ENCODE measurements around the gene HSPA2. TPM values are rescaled to one million over a fixed set of nuclear protein-coding genes. Genes with fewer than 3 reads are reported as not detected.
"Not testable (repeated sequence)": the region's sequence is repeated elsewhere in the genome, so short reads cannot be mapped to it uniquely, and the experiment has no call there.

The HSPA2 gene
- total RNA-seq, 2 experiments from 2014 or later: 3.3 to 4.0 TPM

GRCh38 chr14:64554556-64554955 lies 14.0 kb downstream of the HSPA2 start:
- H3K36me3 Mint-ChIP-seq: no peaks in the 10 kb centered on the region
- H3K27me3 Mint-ChIP-seq: peaks cover 46% of the 10 kb centered on the region
- H3K27ac Mint-ChIP-seq: no peak overlapping the region
- ATAC-seq (ENCODE audit: low read depth): no peak
- H3K4me1 Mint-ChIP-seq: peaks cover 9% of the 10 kb centered on the region
- H3K4me3 Mint-ChIP-seq: no peak overlapping the region
- H3K9me3 Mint-ChIP-seq: no peaks in the 10 kb centered on the region
- DNase-seq: no peak
- POLR2A ChIA-PET: interaction anchor here (1.2 kb wide), 1 partner anchor 14 kb away, joined by 3 read pairs; the partner anchor contains the start of gene HSPA2

- DNase-seq: no peak
- H3K9me3 Mint-ChIP-seq: no peaks in the 10 kb centered on the region
- ATAC-seq (ENCODE audit: low read depth): no peak
- H3K27me3 Mint-ChIP-seq: peaks cover 31% of the 10 kb centered on the region
- H3K4me3 Mint-ChIP-seq: no peak overlapping the region
- no peak overlapping the region for H3K27ac Mint-ChIP-seq
- POLR2A ChIA-PET: no interaction called here
- peaks cover 13% of the 10 kb centered on the region for H3K4me1 Mint-ChIP-seq
- H3K36me3 Mint-ChIP-seq: no peaks in the 10 kb centered on the region
Measured at GRCh38 chr14:64556526-64556925, 16.0 kb downstream of the HSPA2 start.

- POLR2A ChIA-PET; H3K27ac Mint-ChIP-seq; ATAC-seq (ENCODE audit: low read depth); H3K36me3 Mint-ChIP-seq; H3K9me3 Mint-ChIP-seq; H3K4me3 Mint-ChIP-seq; DNase-seq: not testable (repeated sequence)
- H3K4me1 Mint-ChIP-seq: peaks cover 16% of the 10 kb centered on the region
- peaks cover 17% of the 10 kb centered on the region for H3K27me3 Mint-ChIP-seq
Measured at GRCh38 chr14:64558216-64558615, 17.7 kb downstream of the HSPA2 start.

GRCh38 chr14:64561631-64562030 lies 21.1 kb downstream of the HSPA2 start:
- H3K4me1 Mint-ChIP-seq: peaks cover 16% of the 10 kb centered on the region
- H3K9me3 Mint-ChIP-seq: no peaks in the 10 kb centered on the region
- DNase-seq: no peak
- H3K27me3 Mint-ChIP-seq: peaks cover 16% of the 10 kb centered on the region
- POLR2A ChIA-PET: no interaction called here
- no peak for ATAC-seq (ENCODE audit: low read depth)
- no peak overlapping the region for H3K4me3 Mint-ChIP-seq
- H3K27ac Mint-ChIP-seq: no peak overlapping the region
- H3K36me3 Mint-ChIP-seq: no peaks in the 10 kb centered on the region

- no peaks in the 10 kb centered on the region for H3K36me3 Mint-ChIP-seq
- no peak overlapping the region for H3K27ac Mint-ChIP-seq
- no peaks in the 10 kb centered on the region for H3K9me3 Mint-ChIP-seq
- no peak for DNase-seq
- peaks cover 16% of the 10 kb centered on the region for H3K4me1 Mint-ChIP-seq
- no peak for ATAC-seq (ENCODE audit: low read depth)
- peaks cover 16% of the 10 kb centered on the region for H3K27me3 Mint-ChIP-seq
- H3K4me3 Mint-ChIP-seq: no peak overlapping the region
- POLR2A ChIA-PET: no interaction called here
Measured at GRCh38 chr14:64562436-64562835, 21.9 kb downstream of the HSPA2 start.

- DNase-seq (no peak), ATAC-seq (ENCODE audit: low read depth) (no peak)
- H3K27me3 Mint-ChIP-seq: peaks cover 16% of the 10 kb centered on the region
- H3K36me3 Mint-ChIP-seq: no peaks in the 10 kb centered on the region
- H3K4me1 Mint-ChIP-seq: peaks cover 15% of the 10 kb centered on the region
- no peak overlapping the region for H3K27ac Mint-ChIP-seq
- POLR2A ChIA-PET: no interaction called here
- H3K9me3 Mint-ChIP-seq: no peaks in the 10 kb centered on the region
- no peak overlapping the region for H3K4me3 Mint-ChIP-seq
Measured at GRCh38 chr14:64563696-64564095, 23.2 kb downstream of the HSPA2 start.

GRCh38 chr14:64566651-64567122 lies 26.1 kb downstream of the HSPA2 start:
- Mint-ChIP-seq H3K4me1 (peaks cover 2% of the 10 kb centered on the region), H3K27me3 (peaks cover 15% of the 10 kb centered on the region), H3K9me3 (no peaks in the 10 kb centered on the region), H3K27ac (no peak overlapping the region), H3K36me3 (no peaks in the 10 kb centered on the region), H3K4me3 (no peak overlapping the region)
- POLR2A ChIA-PET: no interaction called here
- DNase-seq (no peak), ATAC-seq (ENCODE audit: low read depth) (no peak)

- ATAC-seq (ENCODE audit: low read depth): no peak
- no peaks in the 10 kb centered on the region for H3K36me3 Mint-ChIP-seq
- H3K4me3 Mint-ChIP-seq: no peak overlapping the region
- no peaks in the 10 kb centered on the region for H3K4me1 Mint-ChIP-seq
- no peak for DNase-seq
- peaks cover 13% of the 10 kb centered on the region for H3K27me3 Mint-ChIP-seq
- H3K27ac Mint-ChIP-seq: no peak overlapping the region
- no peaks in the 10 kb centered on the region for H3K9me3 Mint-ChIP-seq
- POLR2A ChIA-PET: no interaction called here
Measured at GRCh38 chr14:64569138-64569631, 28.6 kb downstream of the HSPA2 start.

- POLR2A ChIA-PET; DNase-seq; H3K27ac Mint-ChIP-seq; ATAC-seq (ENCODE audit: low read depth); H3K27me3 Mint-ChIP-seq; H3K4me1 Mint-ChIP-seq; H3K36me3 Mint-ChIP-seq; H3K4me3 Mint-ChIP-seq; H3K9me3 Mint-ChIP-seq: not testable (repeated sequence)
Measured at GRCh38 chr14:64569646-64570045, 29.1 kb downstream of the HSPA2 start.

- Mint-ChIP-seq H3K27ac (no peak overlapping the region), H3K9me3 (no peaks in the 10 kb centered on the region), H3K27me3 (peaks cover 3% of the 10 kb centered on the region), H3K36me3 (no peaks in the 10 kb centered on the region), H3K4me1 (no peaks in the 10 kb centered on the region), H3K4me3 (no peak overlapping the region)
- DNase-seq: no peak
- no peak for ATAC-seq (ENCODE audit: low read depth)
- POLR2A ChIA-PET: no interaction called here
Measured at GRCh38 chr14:64572386-64573104, 32.0 kb downstream of the HSPA2 start.

- no peak overlapping the region for H3K27ac Mint-ChIP-seq
- H3K4me3 Mint-ChIP-seq: no peak overlapping the region
- ATAC-seq (ENCODE audit: low read depth): no peak
- peaks cover 3% of the 10 kb centered on the region for H3K27me3 Mint-ChIP-seq
- no peaks in the 10 kb centered on the region for H3K9me3 Mint-ChIP-seq
- no peaks in the 10 kb centered on the region for H3K36me3 Mint-ChIP-seq
- no peak for DNase-seq
- H3K4me1 Mint-ChIP-seq: no peaks in the 10 kb centered on the region
- POLR2A ChIA-PET: no interaction called here
Measured at GRCh38 chr14:64573109-64573508, 32.6 kb downstream of the HSPA2 start.

GRCh38 chr14:64574371-64575107 lies 34.0 kb downstream of the HSPA2 start:
- H3K27me3 Mint-ChIP-seq: peaks cover 3% of the 10 kb centered on the region
- POLR2A ChIA-PET: no interaction called here

GRCh38 chr14:64577211-64577610 lies 36.7 kb downstream of the HSPA2 start:
- POLR2A ChIA-PET: no interaction called here
- DNase-seq (no peak), ATAC-seq (ENCODE audit: low read depth) (no peak)
- H3K27me3 Mint-ChIP-seq: no peaks in the 10 kb centered on the region
- no peaks in the 10 kb centered on the region for H3K4me1 Mint-ChIP-seq
- H3K4me3 Mint-ChIP-seq: no peak overlapping the region
- H3K27ac Mint-ChIP-seq: no peak overlapping the region
- H3K36me3 Mint-ChIP-seq: no peaks in the 10 kb centered on the region
- H3K9me3 Mint-ChIP-seq: no peaks in the 10 kb centered on the region

More at GRCh38 chr14:64574371-64575107, 34.0 kb downstream of the HSPA2 start:
- no peaks in the 10 kb centered on the region for H3K4me1 Mint-ChIP-seq
- H3K36me3 Mint-ChIP-seq: no peaks in the 10 kb centered on the region
- no peak overlapping the region for H3K4me3 Mint-ChIP-seq
- no peaks in the 10 kb centered on the region for H3K9me3 Mint-ChIP-seq
- no peak for DNase-seq
- no peak overlapping the region for H3K27ac Mint-ChIP-seq
- ATAC-seq (ENCODE audit: low read depth): no peak

GRCh38 chr14:64580467-64580866 lies 39.9 kb downstream of the HSPA2 start:
- DNase-seq (no peak), ATAC-seq (ENCODE audit: low read depth) (no peak)
- H3K27ac Mint-ChIP-seq: no peak overlapping the region
- H3K4me1 Mint-ChIP-seq: no peaks in the 10 kb centered on the region
- no peaks in the 10 kb centered on the region for H3K9me3 Mint-ChIP-seq
- no peaks in the 10 kb centered on the region for H3K27me3 Mint-ChIP-seq
- POLR2A ChIA-PET: no interaction called here
- H3K36me3 Mint-ChIP-seq: no peaks in the 10 kb centered on the region
- H3K4me3 Mint-ChIP-seq: no peak overlapping the region
